Measurements from ENCODE around the gene MRM3. TPM values are rescaled to one million over a fixed set of nuclear protein-coding genes. Genes with fewer than 3 reads are reported as not detected.
A peak's percentile ranks its signal among the peaks of the same experiment; 100 is the strongest.

Gene MRM3
- total RNA-seq, 2 donors from 2014 or later: 14.0 to 18.7 TPM

GRCh38 chr17:797236-797840 lies 15.2 kb downstream of the MRM3 start:
- Histone ChIP-seq H3K27ac (ENCODE audit: low read depth, low read length) (no peak overlapping the region), H3K4me3 (ENCODE audit: low read length) (no peak overlapping the region), H3K4me1 (ENCODE audit: control insufficient read depth, insufficient read depth, low read length) (no peaks in the 10 kb centered on the region), H3K9ac (ENCODE audit: extremely low read depth, low read length, poor library complexity, severe bottlenecking) (no peak overlapping the region), H3K27me3 (ENCODE audit: control insufficient read depth, insufficient read depth, low read length, poor library complexity, severe bottlenecking) (no peaks in the 10 kb centered on the region), H3K9me3 (ENCODE audit: control insufficient read depth, low read length) (no peaks in the 10 kb centered on the region), H3K36me3 (ENCODE audit: control insufficient read depth, insufficient read depth, low read length) (peaks cover 72% of the 10 kb centered on the region)
- no peaks in the 10 kb centered on the region for H3K27me3 Mint-ChIP-seq (ENCODE audit: insufficient read depth)
- no peak overlapping the region for H3K4me3 Mint-ChIP-seq
- no peak overlapping the region for H3K27ac Mint-ChIP-seq
- 97% methylated on average over 20 to 22 of the region's 22 CpGs for WGBS, 2 experiments (ENCODE audit: insufficient coverage in 1 of 2, insufficient read length in 1 of 2)
- H3K4me1 Mint-ChIP-seq: peaks cover 15% of the 10 kb centered on the region
- DNase-seq: peak; percentile 38
- no peaks in the 10 kb centered on the region for H3K9me3 Mint-ChIP-seq
- no peak for TF ChIP-seq CTCF (conservative IDR thresholded peaks at IDR 0.05)
- H3K36me3 Mint-ChIP-seq (ENCODE audit: low read depth): peaks cover 55% of the 10 kb centered on the region

- TF ChIP-seq CTCF (conservative IDR thresholded peaks at IDR 0.05): no peak
- DNase-seq: no peak
Observed at GRCh38 chr17:798246-798645, 16.1 kb downstream of the MRM3 start.

GRCh38 chr17:799261-799660 lies 17.1 kb downstream of the MRM3 start:
- no peaks in the 10 kb centered on the region for H3K9me3 Mint-ChIP-seq
- H3K9me3 ChIP-seq (ENCODE audit: control insufficient read depth, low read length): no peaks in the 10 kb centered on the region
- no peak overlapping the region for H3K4me3 Mint-ChIP-seq
- no peaks in the 10 kb centered on the region for H3K27me3 Mint-ChIP-seq (ENCODE audit: insufficient read depth)
- no peak for TF ChIP-seq CTCF (conservative IDR thresholded peaks at IDR 0.05)
- H3K27ac Mint-ChIP-seq: peak overlapping the region; percentile 75
- peaks cover 63% of the 10 kb centered on the region for H3K36me3 Mint-ChIP-seq (ENCODE audit: low read depth)
- H3K27ac ChIP-seq (ENCODE audit: low read depth, low read length): no peak overlapping the region
- no peaks in the 10 kb centered on the region for H3K27me3 ChIP-seq (ENCODE audit: control insufficient read depth, insufficient read depth, low read length, poor library complexity, severe bottlenecking)
- 96 to 98% methylated on average over 7 to 11 of the region's 11 CpGs for WGBS, 2 experiments (ENCODE audit: insufficient coverage in 1 of 2, insufficient read length in 1 of 2)
- no peak overlapping the region for H3K9ac ChIP-seq (ENCODE audit: extremely low read depth, low read length, poor library complexity, severe bottlenecking)
- H3K36me3 ChIP-seq (ENCODE audit: control insufficient read depth, insufficient read depth, low read length): peaks cover 82% of the 10 kb centered on the region
- H3K4me1 Mint-ChIP-seq: peaks cover 10% of the 10 kb centered on the region
- H3K4me3 ChIP-seq (ENCODE audit: low read length): no peak overlapping the region
- H3K4me1 ChIP-seq (ENCODE audit: control insufficient read depth, insufficient read depth, low read length): peaks cover 2% of the 10 kb centered on the region
- DNase-seq: no peak

More at GRCh38 chr17:798246-798645, 16.1 kb downstream of the MRM3 start:
- no peaks in the 10 kb centered on the region for H3K27me3 Mint-ChIP-seq (ENCODE audit: insufficient read depth)
- Histone ChIP-seq H3K4me1 (ENCODE audit: control insufficient read depth, insufficient read depth, low read length) (no peaks in the 10 kb centered on the region), H3K9me3 (ENCODE audit: control insufficient read depth, low read length) (no peaks in the 10 kb centered on the region), H3K27me3 (ENCODE audit: control insufficient read depth, insufficient read depth, low read length, poor library complexity, severe bottlenecking) (no peaks in the 10 kb centered on the region), H3K4me3 (ENCODE audit: low read length) (no peak overlapping the region), H3K36me3 (ENCODE audit: control insufficient read depth, insufficient read depth, low read length) (peaks cover 77% of the 10 kb centered on the region), H3K27ac (ENCODE audit: low read depth, low read length) (no peak overlapping the region), H3K9ac (ENCODE audit: extremely low read depth, low read length, poor library complexity, severe bottlenecking) (no peak overlapping the region)
- WGBS, 2 experiments (ENCODE audit: insufficient coverage in 1 of 2, insufficient read length in 1 of 2): 89 to 91% methylated on average over 8 to 11 of the region's 11 CpGs
- no peak overlapping the region for H3K4me3 Mint-ChIP-seq
- peaks cover 15% of the 10 kb centered on the region for H3K4me1 Mint-ChIP-seq
- no peak overlapping the region for H3K27ac Mint-ChIP-seq
- H3K36me3 Mint-ChIP-seq (ENCODE audit: low read depth): peaks cover 55% of the 10 kb centered on the region
- H3K9me3 Mint-ChIP-seq: no peaks in the 10 kb centered on the region
